NCI-H1694 treated with DMSO at 0.1 percent for 48 hours (cell line): Measurements from ENCODE around the gene STK11IP.

ENCODE experiments used
- DNase-seq: peaks from one replicate; lab custom pipeline; 2025; lab: John Stamatoyannopoulos, UW

The STK11IP gene

DNA sequence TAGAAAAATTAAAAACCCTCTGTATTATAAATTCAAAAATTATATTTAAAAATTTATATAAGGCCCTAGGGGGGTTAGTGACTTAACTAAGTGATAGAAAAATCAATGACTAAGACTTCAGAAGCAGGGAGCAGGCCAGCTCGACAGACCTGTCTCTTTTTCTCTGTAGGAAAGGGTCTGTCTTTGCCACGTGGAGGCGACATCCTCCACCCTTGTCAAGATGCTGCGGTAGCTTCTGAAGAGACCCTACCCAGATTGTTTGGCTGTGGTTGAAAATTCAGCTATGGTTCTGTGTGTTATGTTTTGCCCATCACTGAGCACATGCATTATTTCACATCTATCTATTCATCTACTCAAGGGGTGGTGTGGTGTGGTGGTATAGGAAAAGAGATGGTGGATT, 21.6 kb downstream of the STK11IP start:
- DNase-seq = no peak

DNA sequence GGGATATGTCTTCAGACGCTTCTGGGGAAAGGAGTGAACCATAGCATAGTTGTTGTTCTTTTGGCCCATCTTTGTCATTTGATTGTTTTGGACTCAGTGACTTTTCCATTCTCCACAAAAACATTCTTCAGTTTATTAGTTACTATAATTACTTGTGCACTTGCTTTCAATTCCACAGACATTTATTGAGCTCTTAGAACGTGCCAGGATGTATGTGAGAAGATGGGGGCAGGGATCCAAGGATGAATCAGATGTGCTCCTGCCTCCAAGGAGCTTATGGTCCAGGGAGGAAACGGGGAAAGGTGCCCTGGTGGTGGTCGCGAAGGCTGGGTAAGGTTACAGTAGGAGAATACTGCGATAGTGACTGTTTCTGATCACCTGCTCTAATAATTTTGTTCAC, 22.9 kb downstream of the STK11IP start:
- DNase-seq = no peak

GRCh38 chr2:219621935-219622334, 24.3 kb downstream of the STK11IP start:
- no peak for DNase-seq

DNA sequence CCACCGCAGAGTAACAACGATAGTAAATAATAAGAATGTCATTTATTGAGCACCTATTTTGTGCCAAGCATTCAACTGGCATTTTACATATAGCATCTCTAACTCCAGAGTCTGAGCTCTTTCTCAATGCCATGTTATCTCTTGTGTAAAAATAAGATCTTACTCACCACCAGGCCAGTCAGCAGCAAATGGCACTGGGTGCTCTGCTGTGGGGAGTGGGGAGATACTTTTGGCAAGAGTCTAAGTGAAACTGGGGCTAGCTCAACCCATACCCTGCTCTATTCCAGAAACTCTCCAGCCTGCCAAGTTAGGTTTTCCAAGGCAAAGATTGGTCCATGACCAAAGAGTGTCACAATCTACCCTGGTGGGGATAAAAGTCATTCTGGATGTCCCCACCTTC, 24.8 kb downstream of the STK11IP start:
- no peak for DNase-seq

GRCh38 chr2:219624565-219624964, 26.9 kb downstream of the STK11IP start:
- DNase-seq = no peak

DNA sequence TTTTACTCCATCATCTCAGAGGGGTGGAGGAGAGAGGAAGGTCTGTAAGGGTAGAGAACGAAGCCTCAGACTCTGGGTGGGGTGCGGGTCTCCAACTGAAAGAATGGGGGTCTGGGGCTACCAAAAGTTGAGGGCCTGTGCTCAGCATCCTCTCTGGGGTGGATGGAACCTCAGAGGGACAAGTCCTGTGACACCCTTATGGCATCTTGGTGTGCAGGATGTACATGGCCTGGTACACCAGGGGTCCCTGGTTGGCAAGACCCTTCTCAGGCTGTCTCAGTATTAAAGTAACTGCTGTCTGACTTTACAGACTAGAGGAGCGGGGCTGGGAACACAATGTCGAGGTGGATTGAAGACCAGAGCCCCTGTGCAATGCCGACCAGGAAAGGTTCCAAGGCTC, 27.5 kb downstream of the STK11IP start:
- DNase-seq = no peak

DNA sequence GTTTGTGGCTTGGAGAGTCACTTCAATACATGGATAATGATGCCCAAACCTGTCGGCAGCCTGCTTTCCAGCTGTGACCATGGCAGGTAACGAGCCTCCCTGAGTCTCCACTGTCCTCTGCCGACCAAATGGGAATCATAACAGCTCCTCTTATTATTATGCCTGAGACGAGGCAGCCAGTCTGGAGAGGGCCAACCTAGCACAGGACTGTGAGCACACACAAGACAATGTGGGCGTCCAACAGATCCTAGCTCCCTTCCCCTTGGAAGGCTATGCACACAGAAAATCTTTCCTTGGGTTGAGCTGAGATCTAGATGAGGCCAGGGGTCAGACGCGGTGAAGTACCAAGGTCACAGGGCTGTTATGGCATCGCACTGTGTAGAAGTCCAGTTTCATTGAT, 28.9 kb downstream of the STK11IP start:
- DNase-seq = no peak

DNA sequence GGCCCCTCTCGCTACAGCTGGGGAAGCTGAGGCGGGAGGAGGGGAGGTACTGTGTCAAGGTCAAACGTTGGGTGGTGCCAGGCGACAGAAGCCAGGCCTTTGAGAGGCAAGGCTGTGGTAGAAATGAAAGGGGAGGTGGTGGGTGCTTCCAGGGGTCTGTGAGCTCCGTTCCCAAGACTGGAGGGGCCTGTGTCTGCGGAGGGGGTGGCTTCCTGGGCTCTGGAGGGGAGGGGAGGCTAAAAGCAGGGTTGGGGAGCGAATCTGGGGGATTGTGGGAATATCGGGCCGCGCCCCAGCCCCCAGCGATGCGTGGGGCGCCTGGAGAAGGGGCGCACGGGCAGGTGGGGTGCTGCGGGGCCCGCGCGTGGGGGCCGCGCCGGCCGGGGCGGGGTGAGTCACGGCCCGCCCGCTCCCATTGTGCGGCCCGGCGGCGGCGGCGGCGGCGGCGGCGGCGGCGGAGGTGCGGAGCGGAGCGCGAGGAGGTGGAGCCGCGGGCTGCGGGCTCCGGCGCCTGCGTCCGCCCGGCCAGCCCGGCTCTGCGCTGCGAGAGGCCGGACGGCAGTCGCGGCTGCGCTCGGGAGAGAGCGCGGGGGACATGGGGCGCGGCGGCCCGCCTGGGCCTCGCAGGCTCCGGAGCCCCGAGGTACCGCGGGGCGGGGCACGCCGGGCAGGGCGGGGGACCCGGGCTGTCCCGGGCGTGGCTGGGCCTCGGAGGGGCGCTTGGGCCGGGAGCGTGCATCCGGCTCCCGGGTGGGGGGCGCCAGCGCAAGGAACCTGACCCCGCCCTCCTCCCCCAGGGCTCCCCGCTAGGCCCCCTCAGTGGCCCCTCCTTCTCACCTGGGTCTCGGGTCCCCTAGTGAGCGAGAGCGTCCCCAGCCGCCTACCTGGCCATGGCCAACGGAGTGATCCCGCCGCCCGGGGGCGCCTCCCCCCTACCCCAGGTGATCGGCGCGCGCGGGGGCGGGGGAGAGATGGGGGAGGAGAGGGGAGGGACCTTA, 29.7 kb downstream of the STK11IP start, which contains the start of gene SLC4A3:
Gene SLC4A3, plus strand, starts transcription at position 528 of the 998 bp plus-strand sequence. Its CDS starts 363 bp downstream, at position 891.
- peak; percentile 24 for DNase-seq

GRCh38 chr2:219628235-219628985, 30.8 kb downstream of the STK11IP start:
- no peak for DNase-seq

- no peak for DNase-seq
These were observed 31.6 kb downstream of the STK11IP start for GRCh38 chr2:219628986-219629901.

- no peak for DNase-seq
These were observed 32.5 kb downstream of the STK11IP start for GRCh38 chr2:219629976-219630695.

DNA sequence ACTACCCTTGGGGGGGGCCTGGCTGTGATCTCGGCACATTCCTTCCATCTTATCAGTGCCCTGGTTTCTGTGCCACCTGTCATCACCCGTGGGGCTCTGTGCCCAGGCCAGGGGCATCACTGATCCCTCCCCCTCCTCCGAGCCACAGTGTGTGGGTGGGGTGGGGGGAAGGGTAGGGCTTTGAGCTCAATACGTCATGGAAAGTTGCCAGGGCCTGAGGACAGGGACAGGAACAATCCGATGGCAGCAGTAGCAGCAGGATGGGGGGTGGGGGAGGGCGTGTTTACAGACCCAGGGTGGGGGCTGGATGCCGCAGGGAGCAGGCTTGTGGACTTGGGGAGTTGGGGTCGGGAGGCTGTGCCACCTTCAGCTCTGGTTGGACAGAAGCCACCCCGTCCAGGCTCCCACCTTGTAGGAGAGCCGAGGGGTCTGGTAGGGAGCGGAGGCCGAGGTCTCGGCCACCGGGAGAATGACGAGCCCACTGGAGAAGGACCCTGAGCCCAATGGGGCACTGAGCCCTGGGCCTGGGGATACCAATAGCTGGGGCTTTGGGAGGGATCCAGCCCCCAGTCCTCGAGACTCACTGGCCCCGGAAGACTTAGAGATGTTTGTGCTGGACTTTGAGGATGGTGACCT, 33.2 kb downstream of the STK11IP start:
- DNase-seq = no peak

GRCh38 chr2:219631406-219631891, 33.8 kb downstream of the STK11IP start:
- DNase-seq = no peak

- no peak for DNase-seq
These were observed 34.5 kb downstream of the STK11IP start for GRCh38 chr2:219631904-219632759.

GRCh38 chr2:219632760-219633105, 35.1 kb downstream of the STK11IP start:
- no peak for DNase-seq

DNA sequence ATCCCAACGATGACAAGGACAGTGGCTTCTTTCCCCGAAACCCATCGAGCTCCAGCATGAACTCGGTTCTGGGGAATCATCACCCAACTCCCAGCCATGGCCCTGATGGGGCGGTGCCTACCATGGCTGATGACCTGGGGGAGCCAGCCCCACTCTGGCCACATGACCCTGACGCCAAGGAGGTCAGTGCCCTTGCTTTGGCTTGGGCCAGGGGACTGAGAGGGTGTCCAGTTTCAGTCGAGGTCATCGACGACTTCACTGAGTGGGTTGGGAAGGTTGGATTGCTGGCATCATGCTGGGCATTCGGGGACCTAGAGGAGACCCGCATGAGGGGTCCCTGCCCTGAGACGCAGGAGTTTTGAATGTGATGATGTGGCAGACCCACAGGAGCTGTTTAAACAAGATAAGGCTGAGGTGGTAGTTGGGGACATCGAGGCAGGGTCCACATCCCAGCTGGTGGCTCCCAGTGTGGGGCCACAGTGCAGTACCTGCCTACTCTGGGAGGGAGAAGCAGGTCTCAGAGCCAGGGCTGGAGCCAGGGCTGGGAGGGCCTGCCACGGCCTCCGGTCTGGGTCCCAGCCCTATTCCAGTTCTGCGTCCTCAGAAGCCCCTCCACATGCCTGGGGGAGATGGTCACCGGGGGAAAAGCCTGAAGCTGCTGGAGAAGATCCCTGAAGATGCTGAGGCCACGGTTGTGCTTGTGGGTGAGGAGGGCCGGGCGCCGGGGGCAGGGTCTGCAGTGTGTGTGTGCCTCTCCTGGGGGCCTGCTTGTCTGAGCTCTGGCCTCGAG, 35.8 kb downstream of the STK11IP start:
- DNase-seq = peak; percentile 31

GRCh38 chr2:219634171-219634940, 36.7 kb downstream of the STK11IP start:
- no peak for DNase-seq
